ENCODE measurements around the gene GALNT17. TPM values are rescaled to one million over a fixed set of nuclear protein-coding genes. Genes with fewer than 3 reads are reported as not detected.

GALNT17 gene
- total RNA-seq, 8 experiments from 2014 or later: 3.2 to 85.6 (median 17.2) TPM; not detected in 2

DNA sequence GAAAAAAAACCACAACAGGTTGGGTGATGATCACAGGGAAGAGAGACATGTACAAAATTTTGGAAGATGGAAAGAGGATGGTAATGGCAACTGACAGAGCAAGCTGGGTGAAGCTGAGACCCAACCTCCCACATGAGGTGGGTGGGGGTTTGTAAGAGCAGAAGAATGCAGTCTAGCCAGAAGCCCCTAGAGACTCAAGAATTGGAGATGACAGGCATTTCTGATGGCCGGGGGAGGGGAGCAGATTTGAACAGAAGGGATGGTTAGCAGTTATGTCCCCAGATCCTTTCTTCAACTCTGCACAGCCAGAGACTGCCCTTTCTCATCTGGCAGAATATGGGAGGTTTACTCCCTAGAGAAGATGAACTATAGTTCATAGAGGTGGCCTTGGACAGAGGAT, 208.0 kb downstream of the GALNT17 start:
- Histone ChIP-seq H3K27ac (no peak overlapping the region), H3K4me1 (replicated peaks in 1 of 2) (peaks cover 0 to 9% of the 10 kb centered on the region in 2 donors), H3K4me3 (no peak overlapping the region)
- ATAC-seq (replicated peaks in 6 of 8): no peak
- in situ Hi-C loops (cut with MboI; ENCODE audit: low pct_unique_long_range_greater_than_20kb in 2 of 9, low sequenced_read_pairs in 9 of 9, unreplicated experiment in 9 of 9): no loop called here
- 33 to 100% (median 83%) methylated on average over 1 of the region's 1 CpG; no CpG with 5 or more reads in 5 of the 10 experiments for WGBS, 10 experiments

DNA sequence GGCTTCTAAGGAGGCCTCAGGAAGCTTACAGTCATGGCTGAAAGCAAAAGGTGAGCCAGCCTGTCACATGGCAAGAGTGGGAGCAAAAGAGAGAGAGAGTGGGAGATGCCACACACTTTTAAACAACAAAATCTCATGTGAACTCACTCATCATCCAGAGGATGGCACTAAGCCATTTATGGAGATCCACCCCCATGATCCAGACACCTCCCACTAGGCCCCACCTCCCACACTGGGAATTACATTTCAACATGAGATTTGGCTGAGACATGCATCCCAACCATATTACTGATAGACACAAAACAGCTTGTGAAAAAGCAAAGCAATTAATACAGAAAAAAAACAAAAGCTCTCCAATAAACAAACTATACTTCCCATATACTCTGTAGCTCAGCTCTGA, 210.3 kb downstream of the GALNT17 start:
- peaks cover 4 to 19% of the 10 kb centered on the region in 2 donors for H3K4me1 ChIP-seq (replicated peaks in 1 of 2)
- no peak for ATAC-seq (replicated peaks in 6 of 8)
- in situ Hi-C loops (cut with MboI; ENCODE audit: low pct_unique_long_range_greater_than_20kb in 2 of 9, low sequenced_read_pairs in 9 of 9, unreplicated experiment in 9 of 9): no loop called here
- H3K4me3 ChIP-seq: no peak overlapping the region
- H3K27ac ChIP-seq: no peak overlapping the region

DNA sequence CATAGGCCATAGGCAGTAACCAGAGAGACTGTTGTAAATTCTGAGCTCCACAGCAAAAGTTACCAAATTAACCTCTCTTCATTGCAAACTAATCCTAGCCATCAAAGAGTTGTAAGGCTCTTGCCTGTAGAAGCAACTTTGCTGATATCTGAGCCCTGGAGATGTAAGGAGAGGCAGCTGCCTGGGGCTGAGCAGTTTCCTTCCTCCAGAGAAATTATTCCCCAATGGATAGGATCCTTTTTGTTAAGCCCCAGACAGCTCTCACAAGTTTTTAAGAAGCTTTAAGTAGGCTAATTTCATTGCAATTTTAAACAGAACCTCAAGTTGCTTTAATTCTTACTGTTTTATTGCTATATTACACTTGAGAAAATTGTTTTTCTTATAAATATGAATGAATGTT, 211.1 kb downstream of the GALNT17 start:
- no peak overlapping the region for H3K27ac ChIP-seq
- ATAC-seq (replicated peaks in 6 of 8): no peak
- H3K4me1 ChIP-seq (replicated peaks in 1 of 2): peaks cover 4 to 21% of the 10 kb centered on the region in 2 donors
- no peak overlapping the region for H3K4me3 ChIP-seq
- in situ Hi-C loops (cut with MboI; ENCODE audit: low pct_unique_long_range_greater_than_20kb in 2 of 9, low sequenced_read_pairs in 9 of 9, unreplicated experiment in 9 of 9): no loop called here

DNA sequence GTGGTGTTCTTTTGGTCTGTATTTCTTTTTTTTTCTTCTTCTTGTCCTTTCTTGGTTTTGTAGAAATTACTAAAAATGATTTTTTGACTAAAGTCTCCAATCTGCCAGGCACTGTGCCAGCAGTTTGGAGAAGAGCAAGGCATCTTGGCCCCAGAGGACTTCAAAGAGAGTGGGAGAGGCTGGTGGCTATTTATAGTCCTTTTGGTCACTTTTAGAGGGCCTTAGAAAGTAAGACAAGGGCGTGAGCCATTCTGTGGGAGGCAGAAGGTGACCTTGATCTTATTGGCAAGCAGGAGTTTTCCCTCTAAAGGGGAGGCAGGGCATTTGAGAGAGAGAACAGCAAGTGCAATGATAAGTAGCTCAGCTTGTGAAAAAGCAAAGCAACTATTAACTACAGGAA, 211.9 kb downstream of the GALNT17 start:
- 0 to 100% (median 100%) methylated on average over 1 of the region's 1 CpG; no CpG with 5 or more reads in 3 of the 10 experiments for WGBS, 10 experiments
- no peak for ATAC-seq (replicated peaks in 6 of 8)
- no peak overlapping the region for H3K27ac ChIP-seq

DNA sequence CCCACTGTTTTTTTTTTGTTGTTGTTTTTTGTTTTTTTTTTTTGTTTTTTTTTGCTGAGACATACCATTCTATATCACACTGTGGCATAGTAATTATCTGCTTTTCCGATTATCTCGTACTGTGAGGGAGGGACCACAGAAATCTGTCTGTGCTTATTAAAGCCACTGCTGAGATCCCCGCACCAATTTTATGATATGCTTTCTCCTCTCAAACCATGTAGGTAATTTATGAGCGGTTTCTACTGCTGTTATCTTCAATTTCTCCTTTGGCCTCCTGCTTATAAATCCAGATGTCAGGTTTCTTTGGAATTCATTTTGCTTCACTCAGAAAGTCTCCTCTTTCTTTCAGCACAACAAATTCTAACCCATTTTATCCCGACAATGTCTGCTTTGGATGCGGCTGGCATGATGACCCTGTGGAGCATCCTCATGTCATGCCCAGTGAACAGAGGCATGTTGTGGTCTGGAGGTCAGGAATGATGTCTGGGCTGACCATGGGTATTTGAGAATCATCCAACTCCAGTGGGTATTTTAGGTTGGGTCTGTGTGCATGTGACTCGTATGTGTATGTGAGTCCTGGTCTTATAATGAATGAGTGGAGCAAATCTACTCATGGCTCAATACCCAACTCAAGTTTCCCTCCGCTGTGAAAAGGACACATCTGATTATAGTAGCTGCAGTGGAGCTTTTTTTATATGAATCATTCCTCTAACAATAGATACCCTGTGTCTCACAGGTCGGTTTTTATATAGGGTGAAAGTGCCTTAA, 213.4 kb downstream of the GALNT17 start:
- Histone ChIP-seq H3K4me1 (replicated peaks in 1 of 2) (peaks cover 17 to 40% of the 10 kb centered on the region in 2 donors), H3K4me3 (no peak overlapping the region), H3K27ac (peak overlapping the region in 1 of 2 donors; percentile 7)
- in situ Hi-C loops (cut with MboI; ENCODE audit: low pct_unique_long_range_greater_than_20kb in 2 of 9, low sequenced_read_pairs in 9 of 9, unreplicated experiment in 9 of 9): no loop called here
- peak in 3 of 8 experiments; percentile 40 to 52 (median 52) for ATAC-seq (replicated peaks in 6 of 8)
- 0 to 92% (median 56%) methylated on average over 2 to 8 of the region's 9 CpGs for WGBS, 10 experiments

More for the DNA sequence above, 211.9 kb downstream of the GALNT17 start:
- H3K4me3 ChIP-seq: no peak overlapping the region
- peaks cover 10 to 29% of the 10 kb centered on the region in 2 donors for H3K4me1 ChIP-seq (replicated peaks in 1 of 2)
- in situ Hi-C loops (cut with MboI; ENCODE audit: low pct_unique_long_range_greater_than_20kb in 2 of 9, low sequenced_read_pairs in 9 of 9, unreplicated experiment in 9 of 9): no loop called here

DNA sequence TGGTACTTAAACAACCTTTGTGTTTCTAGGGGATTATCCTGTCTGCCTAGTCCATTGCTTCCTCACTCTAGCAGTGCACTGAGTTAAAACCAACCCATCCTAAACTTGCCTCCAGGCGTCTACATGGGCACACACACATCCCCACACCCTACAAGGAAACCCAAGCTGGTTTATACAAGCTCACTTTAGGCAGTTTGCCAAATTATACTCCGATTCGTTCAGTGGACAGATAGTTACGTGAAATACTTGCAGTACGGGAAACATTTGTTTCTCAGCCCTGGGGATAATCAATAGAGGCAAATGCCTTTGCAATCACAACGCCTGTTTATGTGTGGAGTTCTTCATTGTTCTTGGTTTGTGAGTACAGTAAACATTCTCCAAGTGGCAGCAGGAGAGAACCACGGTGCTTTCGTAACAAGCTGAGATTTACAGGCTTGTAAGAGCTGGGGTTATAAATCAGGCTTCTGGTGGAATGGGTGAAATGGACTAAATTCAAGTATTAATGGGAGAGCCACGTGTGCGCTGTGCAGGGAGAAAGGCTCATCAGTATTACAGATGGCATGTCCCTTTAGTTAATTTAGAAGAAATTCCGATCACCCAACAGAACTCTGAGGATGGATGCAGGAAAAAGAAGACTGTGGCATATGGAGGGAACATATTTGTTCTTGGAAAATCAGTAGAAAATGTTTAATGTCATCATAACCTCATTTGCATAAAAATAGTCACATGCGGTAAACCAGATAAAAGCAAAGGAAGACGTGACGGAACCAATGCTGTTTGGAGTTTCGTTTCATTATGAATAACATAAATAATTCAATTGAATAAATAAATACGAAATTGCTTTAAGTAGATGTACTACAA, 217.1 kb downstream of the GALNT17 start:
- Histone ChIP-seq H3K27ac (peak overlapping the region in 1 of 2 donors; percentile 22), H3K4me1 (replicated peaks in 1 of 2) (peaks cover 17 to 44% of the 10 kb centered on the region in 2 donors), H3K4me3 (no peak overlapping the region)
- in situ Hi-C loops (cut with MboI; ENCODE audit: low pct_unique_long_range_greater_than_20kb in 2 of 9, low sequenced_read_pairs in 9 of 9, unreplicated experiment in 9 of 9): no loop called here
- peak in 5 of 8 experiments; percentile 90 to 93 (median 92) for ATAC-seq (replicated peaks in 6 of 8)
- 18 to 79% (median 36%) methylated on average over 2 to 15 of the region's 16 CpGs for WGBS, 10 experiments

DNA sequence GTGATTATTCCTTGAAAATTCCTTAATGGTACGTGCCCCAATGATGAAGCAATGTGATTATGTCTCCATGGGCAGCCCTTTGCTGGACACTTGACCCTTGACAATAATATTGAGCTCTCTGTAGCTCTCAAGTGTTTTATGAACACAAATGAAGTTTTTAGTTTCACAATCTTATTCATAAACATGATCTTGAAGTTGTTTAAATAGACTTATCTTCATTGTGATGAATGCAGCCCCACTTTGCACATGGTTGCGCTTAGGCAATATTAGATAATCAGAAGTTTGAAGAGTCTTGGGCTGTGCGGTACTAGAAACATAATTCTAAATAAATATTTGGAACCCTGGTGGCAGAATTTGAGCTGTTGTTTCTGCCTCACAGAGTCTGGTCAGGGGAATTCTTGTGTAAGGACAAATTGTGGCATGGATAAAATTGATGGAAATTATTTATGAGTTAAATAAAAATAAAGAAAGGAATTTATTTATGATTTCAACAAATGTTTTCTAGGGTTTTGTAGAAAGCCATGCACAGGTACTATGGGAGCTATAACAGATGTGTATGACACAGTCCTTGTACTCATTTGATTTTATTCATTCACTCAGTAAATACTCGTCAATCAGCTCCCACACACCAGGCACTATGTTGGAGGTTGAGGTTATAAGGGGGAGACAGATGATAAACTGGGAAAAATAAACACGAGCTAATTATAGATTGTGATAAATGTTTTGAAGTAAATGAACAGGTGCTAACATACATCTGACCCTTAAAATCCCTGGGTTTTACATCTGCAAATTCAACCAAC, 217.9 kb downstream of the GALNT17 start:
- 0 to 100% (median 53%) methylated on average over 1 to 5 of the region's 5 CpGs for WGBS, 10 experiments
- no peak for ATAC-seq (replicated peaks in 6 of 8)
- H3K4me1 ChIP-seq (replicated peaks in 1 of 2): peaks cover 17 to 39% of the 10 kb centered on the region in 2 donors
- in situ Hi-C loops (cut with MboI; ENCODE audit: low pct_unique_long_range_greater_than_20kb in 2 of 9, low sequenced_read_pairs in 9 of 9, unreplicated experiment in 9 of 9): no loop called here
- no peak overlapping the region for H3K4me3 ChIP-seq
- H3K27ac ChIP-seq: no peak overlapping the region

DNA sequence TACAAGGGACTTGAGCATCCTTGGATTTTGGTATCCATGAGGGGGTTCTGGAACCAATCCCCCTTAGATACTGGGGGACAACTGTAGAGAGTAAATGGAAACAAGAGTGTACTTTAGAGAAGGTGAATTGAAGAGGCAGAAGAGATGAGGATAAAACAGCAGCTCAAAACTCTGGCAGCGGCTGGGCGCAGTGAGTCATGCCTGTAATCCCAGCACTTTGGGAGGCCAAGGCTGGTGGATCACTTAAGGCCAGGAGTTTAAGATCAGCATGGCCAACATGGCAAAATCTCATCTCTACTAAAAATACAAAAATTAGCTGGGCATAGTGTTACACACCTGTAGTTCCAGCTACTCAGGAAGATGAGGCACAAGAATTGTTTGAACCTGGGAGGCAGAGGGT, 218.7 kb downstream of the GALNT17 start:
- Histone ChIP-seq H3K4me1 (replicated peaks in 1 of 2) (peaks cover 13 to 31% of the 10 kb centered on the region in 2 donors), H3K27ac (no peak overlapping the region), H3K4me3 (no peak overlapping the region)
- in situ Hi-C loops (cut with MboI; ENCODE audit: low pct_unique_long_range_greater_than_20kb in 2 of 9, low sequenced_read_pairs in 9 of 9, unreplicated experiment in 9 of 9): no loop called here
- no peak for ATAC-seq (replicated peaks in 6 of 8)
- 60 to 100% (median 79%) methylated on average over 1 to 2 of the region's 2 CpGs; no CpG with 5 or more reads in 4 of the 10 experiments for WGBS, 10 experiments

DNA sequence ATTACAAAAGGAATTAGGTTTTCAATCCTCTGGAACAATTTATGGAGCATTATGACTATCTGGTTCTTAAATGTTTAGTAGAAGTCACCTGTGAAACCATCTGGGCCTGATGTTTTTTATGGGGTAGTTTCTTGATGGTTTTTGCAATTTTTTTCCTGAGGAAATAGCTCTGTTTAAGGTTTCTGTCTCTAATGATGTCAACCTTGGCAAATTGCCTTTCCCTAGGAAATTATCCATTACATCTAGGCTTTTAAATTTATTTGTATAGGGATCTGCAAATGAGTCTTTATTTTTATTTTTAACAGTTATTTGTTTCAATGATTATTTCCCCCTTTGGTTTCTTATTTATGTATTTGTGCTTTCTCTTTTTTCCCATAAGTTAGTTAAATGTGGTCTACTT, 222.8 kb downstream of the GALNT17 start:
- in situ Hi-C loops (cut with MboI; ENCODE audit: low pct_unique_long_range_greater_than_20kb in 2 of 9, low sequenced_read_pairs in 9 of 9, unreplicated experiment in 9 of 9): no loop called here
- Histone ChIP-seq H3K27ac (no peak overlapping the region), H3K4me3 (no peak overlapping the region), H3K4me1 (replicated peaks in 1 of 2) (peaks cover 0 to 10% of the 10 kb centered on the region in 2 donors)
- no peak for ATAC-seq (replicated peaks in 6 of 8)

DNA sequence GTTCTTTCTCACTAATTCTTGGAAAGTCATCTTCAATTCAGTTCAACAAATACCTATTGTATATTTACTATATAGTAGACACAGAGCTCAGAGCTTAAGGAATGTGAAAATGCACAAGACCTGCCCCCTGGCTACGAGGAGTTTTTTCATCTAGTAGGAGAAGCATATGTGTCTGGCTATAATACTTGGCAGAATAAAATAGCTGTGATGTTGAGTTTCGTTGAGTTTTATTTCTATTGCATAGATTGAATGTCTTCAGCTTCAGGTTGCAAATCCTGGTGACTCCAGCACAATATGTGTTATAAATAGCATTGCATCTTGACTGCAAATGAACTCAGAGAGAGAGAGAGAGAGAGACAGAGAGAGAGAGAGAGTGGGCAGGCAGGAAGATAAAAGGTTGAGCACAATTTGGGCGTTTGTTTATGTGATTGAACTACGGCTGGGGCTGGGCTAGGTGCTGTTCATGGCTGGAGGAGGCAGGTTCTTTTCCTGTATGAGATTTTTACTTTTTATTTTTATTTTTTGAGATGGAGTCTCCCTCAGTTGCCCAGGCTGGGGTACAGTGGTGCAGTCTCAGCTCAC, 229.6 kb downstream of the GALNT17 start:
- in situ Hi-C loops (cut with MboI; ENCODE audit: low pct_unique_long_range_greater_than_20kb in 2 of 9, low sequenced_read_pairs in 9 of 9, unreplicated experiment in 9 of 9): no loop called here
- H3K4me3 ChIP-seq: no peak overlapping the region
- H3K27ac ChIP-seq: no peak overlapping the region
- 0 to 100% (median 77%) methylated on average over 1 to 4 of the region's 4 CpGs; no CpG with 5 or more reads in 1 of the 10 experiments for WGBS, 10 experiments
- no peaks in the 10 kb centered on the region for H3K4me1 ChIP-seq (replicated peaks in 1 of 2)
- peak in 1 of 8 experiments; percentile 42 for ATAC-seq (replicated peaks in 6 of 8)

DNA sequence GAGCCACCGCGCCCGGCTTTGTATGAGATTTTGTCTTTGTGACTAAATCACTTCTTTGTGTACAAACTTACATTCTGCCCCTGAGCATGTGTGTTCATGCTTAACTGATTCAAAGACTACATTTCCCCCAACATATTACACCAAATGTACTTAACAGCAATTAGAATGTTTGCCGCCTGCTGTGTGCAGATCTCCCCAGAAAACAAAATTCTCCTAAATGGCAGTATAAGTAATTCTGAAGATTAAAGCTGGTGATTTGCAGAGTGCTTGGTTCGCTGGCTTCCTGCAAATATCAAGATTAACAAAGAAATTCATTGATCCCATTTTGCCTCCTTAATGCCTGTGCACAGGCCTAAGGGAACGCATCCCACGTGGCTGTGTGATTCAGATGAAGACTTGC, 230.3 kb downstream of the GALNT17 start:
- 24 to 100% (median 87%) methylated on average over 1 to 5 of the region's 7 CpGs; no CpG with 5 or more reads in 1 of the 10 experiments for whole genome bisulfite sequencing, 10 experiments
- ATAC-seq (replicated peaks in 6 of 8): no peak
- H3K4me1 ChIP-seq (replicated peaks in 1 of 2): no peaks in the 10 kb centered on the region
- in situ Hi-C loops (cut with MboI; ENCODE audit: low pct_unique_long_range_greater_than_20kb in 2 of 9, low sequenced_read_pairs in 9 of 9, unreplicated experiment in 9 of 9): no loop called here
- no peak overlapping the region for H3K27ac ChIP-seq
- no peak overlapping the region for H3K4me3 ChIP-seq

DNA sequence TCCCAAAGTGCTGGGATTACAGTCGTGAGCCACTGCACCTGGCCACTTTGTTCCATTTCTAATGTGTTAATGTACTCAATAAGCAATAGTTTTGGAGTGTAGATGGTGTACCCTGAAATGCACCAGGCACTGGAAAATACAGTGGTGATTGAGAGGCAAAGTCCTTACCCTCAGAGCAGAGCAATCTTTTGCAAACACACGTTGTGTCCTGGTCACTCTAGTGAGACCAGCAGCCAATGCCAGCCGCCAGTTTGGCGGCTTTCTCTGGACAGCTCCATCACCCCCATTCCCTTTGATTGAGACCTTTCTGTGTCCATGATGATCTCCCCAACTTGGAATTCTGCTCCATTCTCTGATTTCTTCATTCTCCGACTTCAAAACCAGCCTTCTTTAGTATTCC, 231.3 kb downstream of the GALNT17 start:
- in situ Hi-C loops (cut with MboI; ENCODE audit: low pct_unique_long_range_greater_than_20kb in 2 of 9, low sequenced_read_pairs in 9 of 9, unreplicated experiment in 9 of 9): no loop called here
- WGBS, 10 experiments: 33 to 100% (median 87%) methylated on average over 1 to 4 of the region's 5 CpGs; no CpG with 5 or more reads in 1 of the 10 experiments
- no peak for ATAC-seq (replicated peaks in 6 of 8)
- Histone ChIP-seq H3K27ac (no peak overlapping the region), H3K4me1 (replicated peaks in 1 of 2) (no peaks in the 10 kb centered on the region), H3K4me3 (no peak overlapping the region)

Data from motor neuron (in vitro differentiated cells).